Measurements from ENCODE around the gene NCBP2L.
A peak's percentile ranks its signal among the peaks of the same experiment; 100 is the strongest.

NCBP2L gene

DNA sequence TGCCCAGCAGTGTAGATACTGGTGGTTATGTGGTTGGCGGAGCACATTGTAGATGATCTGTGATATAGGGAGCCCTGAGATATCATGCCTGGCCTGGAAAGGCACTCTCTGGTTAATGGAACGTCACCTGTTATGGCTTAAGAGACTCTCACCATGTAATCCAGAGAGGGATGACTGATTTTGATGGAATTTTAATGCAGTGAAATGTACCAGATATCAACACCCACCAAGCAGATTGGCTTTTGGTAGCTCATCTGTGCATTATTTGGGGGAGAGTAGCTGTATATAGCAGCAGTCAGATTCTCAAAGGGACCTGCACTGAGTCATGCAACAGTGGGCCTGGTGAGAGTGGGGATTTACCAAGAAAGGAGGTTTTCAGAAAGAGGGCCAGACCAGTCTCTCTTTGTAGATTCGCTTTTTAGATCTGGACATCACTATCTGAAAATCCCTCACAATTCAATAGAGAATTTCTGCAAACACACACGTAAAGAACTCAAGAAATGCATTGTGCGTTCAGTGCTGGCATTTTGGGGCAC lies 19.2 kb upstream of the NCBP2L start:
- H2BK5ac ChIP-seq (ENCODE audit: low read length), result no peak overlapping the region
- no peak overlapping the region for H3K27ac ChIP-seq (replicated peaks; ENCODE audit: low read length)
- H3K4ac ChIP-seq (ENCODE audit: low read length), result no peak overlapping the region
- no peak overlapping the region for H3K23ac ChIP-seq (ENCODE audit: low read depth, low read length, poor library complexity)
- no peak overlapping the region for H2AFZ ChIP-seq (ENCODE audit: low read length)
- H2AK5ac ChIP-seq (ENCODE audit: low read depth, low read length), result no peak overlapping the region
- H2BK12ac ChIP-seq (ENCODE audit: low read length), result no peak overlapping the region
- H3K4me2 ChIP-seq (ENCODE audit: insufficient read depth, low read length, poor library complexity, severe bottlenecking), result no peak overlapping the region
- H2BK120ac ChIP-seq (ENCODE audit: low read depth, low read length), result no peak overlapping the region
- no peaks in the 10 kb centered on the region for H3K9me3 ChIP-seq (replicated peaks in 1 of 2; ENCODE audit: control insufficient read depth in 2 of 2, insufficient read depth in 1 of 2, low read depth in 1 of 2, low read length in 2 of 2)
- no peak overlapping the region for H3K4me3 ChIP-seq (ENCODE audit: low read length in 2 of 2)
- peaks cover 0 to 30% (median 0%) of the 10 kb centered on the region in 3 experiments for H3K27me3 ChIP-seq (ENCODE audit: control insufficient read depth in 3 of 3, insufficient read depth in 3 of 3, low read depth in 1 of 3, low read length in 3 of 3)
- no peak for DNase-seq (ENCODE audit: low spot score)
- H3K36me3 ChIP-seq (replicated peaks in 1 of 2; ENCODE audit: control insufficient read depth in 2 of 2, insufficient read depth in 2 of 2, low read length in 2 of 2), result no peaks in the 10 kb centered on the region
- H3K18ac ChIP-seq (ENCODE audit: low read length), result no peak overlapping the region
- H3K79me1 ChIP-seq (ENCODE audit: low read depth, low read length), result no peaks in the 10 kb centered on the region
- H3K9ac ChIP-seq (ENCODE audit: low read depth, low read length, poor library complexity), result no peak overlapping the region
- no peak overlapping the region for H4K91ac ChIP-seq (ENCODE audit: low read depth, low read length, poor library complexity)
- H3K4me1 ChIP-seq (ENCODE audit: control insufficient read depth in 2 of 2, insufficient read depth in 1 of 2, low read depth in 1 of 2, low read length in 2 of 2), result no peaks in the 10 kb centered on the region
- no peak overlapping the region for H3K14ac ChIP-seq (ENCODE audit: low read length)
- H2BK15ac ChIP-seq (ENCODE audit: low read length), result no peak overlapping the region
- no CpG with 5 or more reads among the region's 5 CpGs for WGBS, 2 donors (ENCODE audit: extremely low coverage in 2 of 2, insufficient read length in 2 of 2, insufficient replicate concordance in 1 of 2)
- peak overlapping the region; percentile 19 for H4K8ac ChIP-seq (ENCODE audit: low read depth, low read length)

DNA sequence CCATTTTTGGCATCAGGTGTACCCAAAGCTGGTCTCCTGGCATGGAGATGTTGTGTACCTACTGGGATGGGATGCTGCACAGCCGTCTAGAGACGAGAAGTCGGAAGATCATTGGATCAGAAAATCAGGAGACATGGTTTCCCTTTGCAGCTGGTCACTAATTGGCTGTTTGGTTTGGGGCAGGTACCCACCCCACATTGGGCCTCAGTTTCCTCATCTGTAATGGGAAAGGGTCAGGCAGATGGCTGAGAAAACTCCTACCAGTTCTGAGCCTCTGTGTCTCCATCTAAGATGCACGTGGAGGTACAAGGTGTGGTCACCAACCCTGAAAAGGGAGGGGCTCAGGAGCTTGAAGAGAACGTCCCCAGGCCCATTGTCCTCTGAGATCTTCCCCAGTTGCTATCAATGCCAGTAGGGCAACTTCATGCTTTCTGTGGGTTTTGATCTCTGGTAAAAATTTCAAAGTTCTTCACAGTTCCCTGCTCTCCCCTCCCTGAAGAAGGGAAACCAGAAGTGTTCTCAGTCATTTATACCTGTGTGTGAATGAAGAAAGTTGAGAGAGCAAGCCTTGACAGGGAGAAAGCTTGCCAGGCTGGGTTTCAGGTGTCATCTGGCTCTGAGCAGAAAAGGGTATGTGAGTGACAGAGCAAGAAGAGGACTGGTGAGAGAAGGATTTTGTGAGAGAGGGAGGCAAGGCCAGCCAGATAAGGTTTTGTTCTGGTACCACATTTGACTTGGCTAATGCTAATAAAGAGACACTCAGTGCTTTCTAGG lies 17.0 kb upstream of the NCBP2L start:
- Histone ChIP-seq H3K4ac (ENCODE audit: low read length) (no peak overlapping the region), H3K23ac (ENCODE audit: low read depth, low read length, poor library complexity) (no peak overlapping the region), H3K36me3 (replicated peaks in 1 of 2; ENCODE audit: control insufficient read depth in 2 of 2, insufficient read depth in 2 of 2, low read length in 2 of 2) (no peaks in the 10 kb centered on the region), H3K4me3 (ENCODE audit: low read length in 2 of 2) (no peak overlapping the region), H2BK5ac (ENCODE audit: low read length) (no peak overlapping the region), H2BK120ac (ENCODE audit: low read depth, low read length) (no peak overlapping the region), H2BK12ac (ENCODE audit: low read length) (no peak overlapping the region), H4K91ac (ENCODE audit: low read depth, low read length, poor library complexity) (no peak overlapping the region), H2BK15ac (ENCODE audit: low read length) (no peak overlapping the region), H2AFZ (ENCODE audit: low read length) (no peak overlapping the region), H3K4me2 (ENCODE audit: insufficient read depth, low read length, poor library complexity, severe bottlenecking) (no peak overlapping the region), H3K9ac (ENCODE audit: low read depth, low read length, poor library complexity) (no peak overlapping the region), H3K79me1 (ENCODE audit: low read depth, low read length) (no peaks in the 10 kb centered on the region), H3K9me3 (replicated peaks in 1 of 2; ENCODE audit: control insufficient read depth in 2 of 2, insufficient read depth in 1 of 2, low read depth in 1 of 2, low read length in 2 of 2) (no peaks in the 10 kb centered on the region), H3K14ac (ENCODE audit: low read length) (no peak overlapping the region), H2AK5ac (ENCODE audit: low read depth, low read length) (no peak overlapping the region), H3K27ac (replicated peaks; ENCODE audit: low read length) (no peak overlapping the region), H4K8ac (ENCODE audit: low read depth, low read length) (no peak overlapping the region), H3K4me1 (ENCODE audit: control insufficient read depth in 2 of 2, insufficient read depth in 1 of 2, low read depth in 1 of 2, low read length in 2 of 2) (no peaks in the 10 kb centered on the region), H3K18ac (ENCODE audit: low read length) (no peak overlapping the region), H3K27me3 (ENCODE audit: control insufficient read depth in 3 of 3, insufficient read depth in 3 of 3, low read depth in 1 of 3, low read length in 3 of 3) (peaks cover 0 to 32% (median 0%) of the 10 kb centered on the region in 3 experiments)
- DNase-seq (ENCODE audit: low spot score), result no peak
- WGBS, 2 donors (ENCODE audit: extremely low coverage in 2 of 2, insufficient read length in 2 of 2, insufficient replicate concordance in 1 of 2), result no CpG with 5 or more reads among the region's 5 CpGs

DNA sequence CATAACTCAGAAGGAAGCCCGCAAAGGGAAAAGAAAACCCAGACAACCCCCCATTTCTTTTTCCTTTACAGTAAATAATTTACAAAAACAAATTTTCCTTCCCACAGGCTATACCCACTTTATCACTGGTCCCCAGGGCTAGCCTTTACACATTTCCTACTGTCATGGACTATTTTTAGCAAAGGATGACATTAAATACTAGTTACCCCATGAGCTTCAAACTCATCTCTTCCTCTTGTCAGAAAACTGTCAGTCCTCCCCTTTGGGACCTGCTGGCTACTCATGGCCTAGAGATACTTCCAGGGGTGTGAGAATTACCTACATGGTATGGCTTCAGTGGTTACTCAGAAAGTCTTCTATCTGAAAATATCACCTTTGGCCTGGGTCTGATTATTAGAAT lies 13.9 kb upstream of the NCBP2L start:
- Histone ChIP-seq H4K8ac (ENCODE audit: low read depth, low read length) (no peak overlapping the region), H3K4me1 (ENCODE audit: control insufficient read depth in 2 of 2, insufficient read depth in 1 of 2, low read depth in 1 of 2, low read length in 2 of 2) (no peaks in the 10 kb centered on the region), H4K91ac (ENCODE audit: low read depth, low read length, poor library complexity) (no peak overlapping the region), H3K9me3 (replicated peaks in 1 of 2; ENCODE audit: control insufficient read depth in 2 of 2, insufficient read depth in 1 of 2, low read depth in 1 of 2, low read length in 2 of 2) (no peaks in the 10 kb centered on the region), H3K9ac (ENCODE audit: low read depth, low read length, poor library complexity) (no peak overlapping the region), H3K14ac (ENCODE audit: low read length) (no peak overlapping the region), H2BK5ac (ENCODE audit: low read length) (no peak overlapping the region), H3K79me1 (ENCODE audit: low read depth, low read length) (no peaks in the 10 kb centered on the region), H3K4me2 (ENCODE audit: insufficient read depth, low read length, poor library complexity, severe bottlenecking) (no peak overlapping the region), H3K27me3 (ENCODE audit: control insufficient read depth in 3 of 3, insufficient read depth in 3 of 3, low read depth in 1 of 3, low read length in 3 of 3) (peaks cover 0 to 43% (median 0%) of the 10 kb centered on the region in 3 experiments), H2AFZ (ENCODE audit: low read length) (no peak overlapping the region), H2BK120ac (ENCODE audit: low read depth, low read length) (no peak overlapping the region), H3K36me3 (replicated peaks in 1 of 2; ENCODE audit: control insufficient read depth in 2 of 2, insufficient read depth in 2 of 2, low read length in 2 of 2) (no peaks in the 10 kb centered on the region), H3K4ac (ENCODE audit: low read length) (no peak overlapping the region), H3K23ac (ENCODE audit: low read depth, low read length, poor library complexity) (no peak overlapping the region), H2AK5ac (ENCODE audit: low read depth, low read length) (no peak overlapping the region), H3K27ac (replicated peaks; ENCODE audit: low read length) (no peak overlapping the region), H2BK12ac (ENCODE audit: low read length) (no peak overlapping the region), H2BK15ac (ENCODE audit: low read length) (no peak overlapping the region), H3K18ac (ENCODE audit: low read length) (no peak overlapping the region), H3K4me3 (ENCODE audit: low read length in 2 of 2) (no peak overlapping the region)
- no peak for DNase-seq (ENCODE audit: low spot score)
- no CpG with 5 or more reads among the region's 1 CpG for WGBS, 2 donors (ENCODE audit: extremely low coverage in 2 of 2, insufficient read length in 2 of 2, insufficient replicate concordance in 1 of 2)

DNA sequence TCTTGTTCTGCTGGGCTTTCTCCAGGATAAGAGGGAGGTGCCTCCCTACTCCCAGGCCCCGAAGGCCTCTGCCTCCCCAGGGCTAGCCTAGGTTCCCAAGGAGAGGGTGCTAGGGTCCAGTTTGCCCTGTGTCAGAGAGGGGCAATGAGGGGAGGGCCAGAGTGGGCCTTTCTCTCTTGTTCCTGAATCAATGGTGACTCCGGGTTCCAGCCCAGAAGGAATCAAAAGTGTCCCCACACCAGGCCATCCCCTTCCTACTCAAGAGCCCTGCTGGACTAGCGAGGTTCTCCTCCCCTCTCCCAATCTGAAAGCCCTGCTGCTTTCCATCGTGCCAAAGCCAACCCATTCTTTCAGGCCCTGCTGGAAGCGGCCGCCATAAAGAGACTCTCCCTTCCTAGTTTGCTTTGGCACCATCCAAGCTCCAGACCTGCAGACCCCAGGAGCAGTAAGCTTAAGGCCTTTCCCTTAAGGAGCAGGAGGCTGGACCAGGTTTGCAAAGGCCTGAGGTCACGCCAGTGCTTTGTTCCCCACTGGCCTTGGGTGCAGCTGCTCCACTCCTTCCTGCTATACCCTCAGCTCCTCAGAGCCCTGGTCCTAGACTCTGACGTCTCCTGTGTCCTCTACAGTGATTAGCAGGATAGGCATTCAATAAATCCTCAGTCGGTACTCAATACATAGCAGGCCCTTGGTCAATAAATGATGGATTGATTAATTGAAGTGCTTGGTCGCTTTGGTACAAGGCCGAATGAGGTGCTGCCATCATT lies 12.5 kb upstream of the NCBP2L start:
- peak overlapping the region; percentile 3 for H4K8ac ChIP-seq (ENCODE audit: low read depth, low read length)
- DNase-seq (ENCODE audit: low spot score), result no peak
- H3K4me1 ChIP-seq (ENCODE audit: control insufficient read depth in 2 of 2, insufficient read depth in 1 of 2, low read depth in 1 of 2, low read length in 2 of 2), result no peaks in the 10 kb centered on the region
- no peak overlapping the region for H3K9ac ChIP-seq (ENCODE audit: low read depth, low read length, poor library complexity)
- H3K9me3 ChIP-seq (replicated peaks in 1 of 2; ENCODE audit: control insufficient read depth in 2 of 2, insufficient read depth in 1 of 2, low read depth in 1 of 2, low read length in 2 of 2), result no peaks in the 10 kb centered on the region
- peak overlapping the region; percentile 13 for H3K18ac ChIP-seq (ENCODE audit: low read length)
- H3K36me3 ChIP-seq (replicated peaks in 1 of 2; ENCODE audit: control insufficient read depth in 2 of 2, insufficient read depth in 2 of 2, low read length in 2 of 2), result no peaks in the 10 kb centered on the region
- H3K23ac ChIP-seq (ENCODE audit: low read depth, low read length, poor library complexity), result no peak overlapping the region
- no peak overlapping the region for H3K27ac ChIP-seq (replicated peaks; ENCODE audit: low read length)
- H2BK120ac ChIP-seq (ENCODE audit: low read depth, low read length), result no peak overlapping the region
- H4K91ac ChIP-seq (ENCODE audit: low read depth, low read length, poor library complexity), result no peak overlapping the region
- H3K79me1 ChIP-seq (ENCODE audit: low read depth, low read length), result no peaks in the 10 kb centered on the region
- H2AK5ac ChIP-seq (ENCODE audit: low read depth, low read length), result no peak overlapping the region
- no peak overlapping the region for H2BK15ac ChIP-seq (ENCODE audit: low read length)
- peaks cover 0 to 49% (median 0%) of the 10 kb centered on the region in 3 experiments for H3K27me3 ChIP-seq (ENCODE audit: control insufficient read depth in 3 of 3, insufficient read depth in 3 of 3, low read depth in 1 of 3, low read length in 3 of 3)
- no peak overlapping the region for H3K14ac ChIP-seq (ENCODE audit: low read length)
- no peak overlapping the region for H3K4me3 ChIP-seq (ENCODE audit: low read length in 2 of 2)
- H3K4me2 ChIP-seq (ENCODE audit: insufficient read depth, low read length, poor library complexity, severe bottlenecking), result no peak overlapping the region
- H2BK12ac ChIP-seq (ENCODE audit: low read length), result no peak overlapping the region
- H2BK5ac ChIP-seq (ENCODE audit: low read length), result no peak overlapping the region
- no peak overlapping the region for H3K4ac ChIP-seq (ENCODE audit: low read length)
- WGBS, 2 donors (ENCODE audit: extremely low coverage in 2 of 2, insufficient read length in 2 of 2, insufficient replicate concordance in 1 of 2), result no CpG with 5 or more reads among the region's 11 CpGs
- H2AFZ ChIP-seq (ENCODE audit: low read length), result no peak overlapping the region
